Measurements from ENCODE around the gene CTH. TPM values are rescaled to one million over a fixed set of nuclear protein-coding genes. Genes with fewer than 3 reads are reported as not detected.
"Not testable (repeated sequence)": the region's sequence is repeated elsewhere in the genome, so short reads cannot be mapped to it uniquely, and the experiment has no call there.

The CTH gene
- polyA plus RNA-seq, 6 donors from 2014 or later: 0.74 to 2.2 (median 1.7) TPM; not detected in 1

DNA sequence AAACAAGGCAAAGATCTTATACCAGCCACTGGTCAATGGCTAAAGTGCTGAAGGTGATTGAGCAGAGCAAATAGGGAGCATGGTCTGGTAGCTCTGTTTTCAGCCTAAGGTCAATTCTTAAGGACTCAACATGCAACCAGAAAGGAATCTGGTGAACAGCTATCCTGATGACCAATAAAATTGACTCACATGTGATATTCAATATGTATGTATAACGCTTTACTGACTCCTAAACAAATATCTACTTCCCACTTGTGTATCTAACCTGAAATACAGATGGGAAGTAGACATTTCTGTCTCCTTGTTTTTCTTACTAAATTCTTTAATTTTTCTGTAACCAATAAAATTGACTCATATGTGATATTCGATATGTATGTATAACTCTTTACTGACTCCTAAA lies 24.9 kb upstream of the CTH start:
- H3K36me3 Mint-ChIP-seq: no peaks in the 10 kb centered on the region
- DNase-seq (no peak), ATAC-seq (ENCODE audit: low read depth in 2 of 2) (no peak)
- H3K4me3 Mint-ChIP-seq: no peak overlapping the region
- peaks cover 0 to 2% (median 0%) of the 10 kb centered on the region in 7 donors for H3K9me3 Mint-ChIP-seq
- no peak overlapping the region for H3K27ac Mint-ChIP-seq
- peaks cover 10 to 35% (median 18%) of the 10 kb centered on the region in 3 donors for H3K27me3 Mint-ChIP-seq
- no peaks in the 10 kb centered on the region for H3K4me1 Mint-ChIP-seq

DNA sequence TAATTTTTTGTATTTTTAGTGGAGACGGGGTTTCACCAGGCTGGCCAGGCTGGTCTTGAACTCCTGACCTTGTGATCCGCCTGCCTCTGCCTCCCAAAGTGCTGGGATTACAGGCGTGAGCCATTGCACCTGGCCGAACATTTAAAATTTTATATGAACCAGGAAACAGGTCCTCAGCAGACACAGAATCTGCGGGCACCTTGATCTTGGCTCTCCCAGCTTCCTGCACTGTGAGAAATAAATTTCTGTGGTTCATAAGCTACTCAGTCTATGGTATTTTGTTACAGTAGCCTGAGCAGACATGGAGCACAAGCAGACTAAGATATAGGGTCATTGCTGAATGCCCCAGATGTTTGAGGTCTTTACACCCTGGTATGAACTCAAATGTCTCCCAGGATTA lies 23.6 kb upstream of the CTH start:
- no peak for ATAC-seq (ENCODE audit: low read depth in 2 of 2)
- H3K4me3 Mint-ChIP-seq: peak overlapping the region in 1 of 8 donors; percentile 2
- no peak for DNase-seq
- no peaks in the 10 kb centered on the region for H3K36me3 Mint-ChIP-seq
- H3K27ac Mint-ChIP-seq: no peak overlapping the region
- no peaks in the 10 kb centered on the region for H3K4me1 Mint-ChIP-seq
- peaks cover 10 to 32% (median 18%) of the 10 kb centered on the region in 3 donors for H3K27me3 Mint-ChIP-seq
- H3K9me3 Mint-ChIP-seq: peaks cover 0 to 2% (median 0%) of the 10 kb centered on the region in 7 donors

DNA sequence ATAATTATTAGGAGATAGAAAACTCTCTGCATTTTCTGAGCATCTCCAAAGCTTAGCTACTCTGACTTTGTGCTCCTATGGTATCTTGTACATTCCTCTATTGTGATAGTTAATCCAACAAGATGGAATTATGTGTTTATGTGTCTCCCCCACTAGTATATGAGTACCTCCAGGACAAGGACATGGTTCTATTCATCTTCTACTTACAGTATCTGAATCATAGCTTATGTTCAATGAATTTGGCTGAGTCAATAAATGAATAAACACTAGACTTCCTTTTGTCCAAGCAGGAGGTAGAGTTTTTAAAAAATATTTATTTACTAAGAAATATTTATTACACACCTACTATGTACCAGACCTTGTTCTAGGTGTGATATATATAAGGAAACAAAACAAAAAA lies 18.4 kb upstream of the CTH start:
- Mint-ChIP-seq H3K27ac (no peak overlapping the region), H3K4me3 (no peak overlapping the region)

DNA sequence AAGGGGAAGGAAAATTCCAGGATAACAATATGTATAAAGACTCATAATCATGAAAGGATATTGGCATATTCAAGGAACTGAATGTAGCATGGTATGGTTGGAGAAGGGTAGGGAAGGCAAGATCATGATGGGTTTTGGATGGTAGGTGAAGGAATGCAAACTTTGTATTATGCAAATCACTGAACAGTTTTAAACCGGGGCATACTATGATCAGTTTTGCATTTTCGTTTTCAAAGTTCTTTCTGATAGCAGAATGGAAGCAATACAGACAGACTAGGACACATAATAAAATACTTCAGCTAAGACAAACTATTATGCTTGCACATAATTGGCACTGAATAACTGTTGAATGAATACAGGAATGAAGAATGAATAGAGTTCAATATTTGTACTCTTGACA lies 14.5 kb upstream of the CTH start:
- no peak overlapping the region for H3K27ac Mint-ChIP-seq
- H3K4me1 Mint-ChIP-seq: no peaks in the 10 kb centered on the region
- no peak overlapping the region for H3K4me3 Mint-ChIP-seq
- ATAC-seq (ENCODE audit: low read depth in 2 of 2): no peak
- H3K36me3 Mint-ChIP-seq: peaks cover 0 to 4% of the 10 kb centered on the region in 2 donors
- DNase-seq: no peak
- no peaks in the 10 kb centered on the region for H3K9me3 Mint-ChIP-seq
- peaks cover 9 to 44% (median 18%) of the 10 kb centered on the region in 3 donors for H3K27me3 Mint-ChIP-seq

More for the DNA sequence above, 18.4 kb upstream of the CTH start:
- no peak for ATAC-seq (ENCODE audit: low read depth in 2 of 2)
- no peak for DNase-seq
- Mint-ChIP-seq H3K36me3 (peaks cover 0 to 4% of the 10 kb centered on the region in 2 donors), H3K4me1 (no peaks in the 10 kb centered on the region), H3K27me3 (peaks cover 14 to 48% (median 31%) of the 10 kb centered on the region in 3 donors), H3K9me3 (no peaks in the 10 kb centered on the region)

DNA sequence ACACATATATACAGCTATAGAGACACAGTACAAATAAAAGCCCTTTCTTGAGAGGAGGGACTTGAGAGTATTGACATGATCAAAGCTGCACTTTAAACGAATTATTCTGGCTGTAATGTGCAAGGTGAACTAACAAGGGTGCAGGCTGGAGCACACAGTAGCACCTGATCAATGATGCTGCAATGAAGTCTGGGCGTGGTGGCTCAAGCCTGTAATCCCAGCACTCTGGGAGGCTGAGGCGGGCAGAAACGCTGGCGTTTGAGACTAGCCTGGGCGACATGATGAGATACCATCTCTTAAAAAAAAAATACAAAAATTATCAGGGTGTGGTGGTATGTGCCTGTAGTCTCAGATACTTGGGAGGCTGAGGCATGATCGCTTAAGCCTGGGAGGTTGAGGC lies 14.1 kb upstream of the CTH start:
- no peaks in the 10 kb centered on the region for H3K4me1 Mint-ChIP-seq
- no peak overlapping the region for H3K4me3 Mint-ChIP-seq
- H3K9me3 Mint-ChIP-seq: no peaks in the 10 kb centered on the region
- ATAC-seq (ENCODE audit: low read depth in 2 of 2) (no peak), DNase-seq (no peak)
- peaks cover 0 to 4% of the 10 kb centered on the region in 2 donors for H3K36me3 Mint-ChIP-seq
- peaks cover 9 to 44% (median 18%) of the 10 kb centered on the region in 3 donors for H3K27me3 Mint-ChIP-seq
- no peak overlapping the region for H3K27ac Mint-ChIP-seq

DNA sequence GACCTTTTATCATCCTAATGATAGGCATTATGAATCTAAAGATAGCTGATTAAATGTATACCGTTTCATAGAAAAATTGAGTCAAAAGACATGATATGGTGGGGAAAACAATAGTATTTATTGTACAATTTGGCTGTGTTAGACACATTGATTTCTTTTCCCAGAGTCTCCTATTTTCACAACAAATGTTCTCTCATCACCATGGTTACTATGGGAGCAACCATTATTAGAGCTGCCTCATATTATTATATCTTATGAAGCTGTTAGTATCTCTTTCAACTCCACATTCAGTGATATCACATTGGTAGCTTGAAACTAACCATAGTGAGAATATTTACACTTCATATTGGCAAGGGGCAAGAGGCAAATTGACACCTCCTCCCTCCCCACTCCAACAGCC lies 10.7 kb upstream of the CTH start:
- H3K27ac Mint-ChIP-seq: no peak overlapping the region
- H3K36me3 Mint-ChIP-seq: no peaks in the 10 kb centered on the region
- H3K27me3 Mint-ChIP-seq: peaks cover 14 to 44% (median 21%) of the 10 kb centered on the region in 3 donors
- DNase-seq (no peak), ATAC-seq (ENCODE audit: low read depth in 2 of 2) (no peak)
- H3K4me1 Mint-ChIP-seq: no peaks in the 10 kb centered on the region
- H3K9me3 Mint-ChIP-seq: no peaks in the 10 kb centered on the region
- H3K4me3 Mint-ChIP-seq: no peak overlapping the region

DNA sequence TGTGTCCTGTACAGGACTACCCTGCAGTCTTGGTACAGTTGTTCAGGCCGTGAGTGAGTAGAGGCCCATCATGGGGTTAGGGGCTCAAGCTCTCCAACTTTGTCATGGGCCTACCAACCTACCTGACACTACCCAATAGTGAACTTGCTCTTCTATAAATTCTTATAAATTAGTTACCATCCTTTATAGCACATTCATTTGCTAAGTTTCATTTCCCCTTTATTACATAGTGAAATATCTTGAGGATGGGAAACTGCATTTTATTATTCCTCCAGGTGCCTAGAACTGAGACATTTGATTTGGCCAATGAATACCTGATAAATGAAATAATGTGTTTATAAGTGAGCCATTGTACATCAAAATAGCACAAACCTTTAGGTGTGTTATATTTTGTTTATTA lies 9.1 kb upstream of the CTH start:
- no peak for DNase-seq
- peaks cover 24 to 42% (median 32%) of the 10 kb centered on the region in 3 donors for H3K27me3 Mint-ChIP-seq
- no peaks in the 10 kb centered on the region for H3K36me3 Mint-ChIP-seq
- H3K27ac Mint-ChIP-seq: peak overlapping the region in 1 of 6 donors; percentile 11
- no peaks in the 10 kb centered on the region for H3K4me1 Mint-ChIP-seq
- no peaks in the 10 kb centered on the region for H3K9me3 Mint-ChIP-seq
- no peak overlapping the region for H3K4me3 Mint-ChIP-seq
- ATAC-seq (ENCODE audit: low read depth in 2 of 2): no peak

DNA sequence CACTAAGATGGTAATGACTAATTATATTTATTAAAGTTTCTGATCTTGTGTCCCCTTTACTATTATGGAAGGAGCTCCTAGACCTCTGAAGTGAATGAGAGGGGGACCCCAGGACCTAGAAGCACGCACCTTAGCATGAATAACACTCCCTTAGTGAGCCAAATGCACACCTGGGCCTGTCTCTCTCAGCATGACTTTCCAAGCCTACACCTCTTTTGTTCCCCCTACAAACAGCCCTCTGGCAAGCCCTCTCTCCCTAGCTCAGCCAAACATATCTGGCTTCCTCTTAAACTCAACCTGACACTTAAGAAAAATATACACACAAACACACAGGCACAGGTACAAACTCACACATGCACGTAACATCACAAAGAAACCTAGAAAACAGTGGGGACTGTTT lies 7.3 kb upstream of the CTH start:
- ATAC-seq (ENCODE audit: low read depth in 2 of 2): no peak
- peaks cover 20 to 30% (median 22%) of the 10 kb centered on the region in 3 donors for H3K27me3 Mint-ChIP-seq
- no peaks in the 10 kb centered on the region for H3K36me3 Mint-ChIP-seq
- no peaks in the 10 kb centered on the region for H3K9me3 Mint-ChIP-seq
- peak overlapping the region in 1 of 6 donors; percentile 67 for H3K27ac Mint-ChIP-seq
- no peaks in the 10 kb centered on the region for H3K4me1 Mint-ChIP-seq
- no peak for DNase-seq
- no peak overlapping the region for H3K4me3 Mint-ChIP-seq

DNA sequence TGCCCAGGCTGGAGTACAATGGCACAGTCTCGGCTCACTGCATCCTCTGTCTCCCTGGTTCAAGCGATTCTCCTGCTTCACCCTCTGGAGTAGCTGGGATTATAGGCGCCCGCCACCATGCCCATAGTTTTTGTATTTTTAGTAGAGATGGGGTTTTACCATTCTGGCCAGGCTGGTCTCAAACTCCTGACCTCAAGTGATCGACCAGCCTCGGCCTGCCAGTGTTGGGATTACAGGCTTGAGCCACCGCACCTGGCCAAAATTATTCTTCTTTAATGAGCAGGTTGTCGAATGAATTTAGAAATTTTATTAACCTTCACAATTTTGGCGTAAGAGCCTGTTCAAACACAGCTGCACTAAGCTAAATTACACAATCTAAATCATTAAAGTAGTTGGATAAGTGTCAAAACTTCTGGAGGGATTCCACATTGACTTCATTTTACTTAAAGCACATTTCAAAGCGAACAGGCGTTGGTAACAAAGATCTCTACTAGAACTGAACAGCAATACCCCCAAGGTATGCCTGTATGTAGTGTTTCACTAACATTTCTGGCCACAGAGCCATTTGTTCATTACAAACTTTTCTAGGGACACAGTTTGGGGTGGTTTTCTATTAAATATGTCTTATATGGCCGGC lies 5.2 kb upstream of the CTH start:
- Mint-ChIP-seq H3K36me3 (no peaks in the 10 kb centered on the region), H3K4me3 (no peak overlapping the region), H3K27me3 (peaks cover 20 to 22% (median 22%) of the 10 kb centered on the region in 3 donors), H3K27ac (no peak overlapping the region), H3K9me3 (no peaks in the 10 kb centered on the region), H3K4me1 (peaks cover 4 to 8% (median 6%) of the 10 kb centered on the region in 3 donors)
- ATAC-seq (ENCODE audit: low read depth in 2 of 2) (no peak), DNase-seq (no peak)

DNA sequence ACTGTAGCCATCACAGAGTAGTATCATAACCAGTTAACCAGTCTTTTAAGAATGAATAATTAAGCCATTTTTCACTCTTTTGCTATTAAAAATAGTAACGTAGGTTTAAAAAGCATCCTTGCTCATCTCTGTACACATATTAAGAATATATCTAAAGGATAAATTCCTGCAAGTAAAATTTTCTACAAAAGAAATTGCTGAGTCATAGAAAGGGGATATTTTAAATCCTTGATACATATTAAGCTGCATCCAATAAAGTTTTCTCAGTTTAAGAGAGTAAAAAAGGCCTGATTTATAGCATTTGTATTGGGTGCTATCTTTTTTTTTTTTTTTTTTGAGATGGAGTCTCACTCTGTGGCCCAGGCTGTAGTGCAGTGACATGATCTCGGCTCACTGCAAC lies 1.9 kb upstream of the CTH start:
- Mint-ChIP-seq H3K27ac (peak overlapping the region in 1 of 6 donors; percentile 67), H3K36me3 (no peaks in the 10 kb centered on the region), H3K4me1 (peaks cover 4 to 30% (median 16%) of the 10 kb centered on the region in 3 donors), H3K9me3 (no peaks in the 10 kb centered on the region), H3K4me3 (no peak overlapping the region), H3K27me3 (peaks cover 20 to 22% (median 22%) of the 10 kb centered on the region in 3 donors)
- no peak for ATAC-seq (ENCODE audit: low read depth in 2 of 2)
- no peak for DNase-seq

DNA sequence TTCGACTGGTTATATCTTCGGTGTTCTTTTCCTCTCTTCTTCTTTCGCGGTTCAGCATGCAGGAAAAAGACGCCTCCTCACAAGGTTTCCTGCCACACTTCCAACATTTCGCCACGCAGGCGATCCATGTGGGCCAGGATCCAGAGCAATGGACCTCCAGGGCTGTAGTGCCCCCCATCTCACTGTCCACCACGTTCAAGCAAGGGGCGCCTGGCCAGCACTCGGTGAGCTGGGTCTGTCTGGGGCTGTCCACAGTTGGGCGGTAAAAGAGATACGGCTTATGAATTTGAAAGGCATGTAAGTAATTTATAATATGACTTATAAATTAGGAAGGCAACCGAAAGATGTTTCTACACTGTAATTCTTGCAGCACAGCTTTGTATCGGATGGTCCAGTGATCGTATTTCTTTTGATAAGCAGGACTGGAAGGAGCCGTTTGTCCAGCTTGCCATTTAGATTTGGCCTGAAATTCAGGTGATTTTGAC lies 334 bp downstream of the CTH start:
- ATAC-seq (ENCODE audit: low read depth in 2 of 2) (no peak), DNase-seq (no peak)
- Mint-ChIP-seq H3K4me3 (peak overlapping the region; percentile 92 to 99 (median 97)), H3K27me3 (peaks cover 6 to 8% (median 7%) of the 10 kb centered on the region in 3 donors), H3K27ac (peak overlapping the region; percentile 91 to 98 (median 97)), H3K36me3 (no peaks in the 10 kb centered on the region), H3K4me1 (peaks cover 4 to 30% (median 16%) of the 10 kb centered on the region in 3 donors), H3K9me3 (no peaks in the 10 kb centered on the region)

DNA sequence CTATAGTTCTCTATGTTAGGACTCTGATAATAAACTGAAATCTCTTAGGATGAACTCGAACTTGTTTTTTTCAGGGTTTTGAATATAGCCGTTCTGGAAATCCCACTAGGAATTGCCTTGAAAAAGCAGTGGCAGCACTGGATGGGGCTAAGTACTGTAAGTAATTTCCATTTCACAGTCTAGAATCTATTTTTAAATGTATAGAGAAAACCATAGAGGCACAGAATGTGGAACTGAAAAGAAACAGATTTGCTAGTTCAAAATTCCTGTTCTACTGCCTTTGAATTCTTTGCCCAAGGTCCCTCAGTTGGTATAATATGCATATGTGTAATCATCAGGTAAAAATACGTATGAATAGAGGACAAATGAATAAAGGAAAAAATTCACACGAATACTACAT lies 4.8 kb downstream of the CTH start:
- H3K27ac Mint-ChIP-seq: no peak overlapping the region
- no peaks in the 10 kb centered on the region for H3K27me3 Mint-ChIP-seq
- H3K9me3 Mint-ChIP-seq: peaks cover 0 to 3% (median 0%) of the 10 kb centered on the region in 7 donors
- peaks cover 0 to 22% (median 11%) of the 10 kb centered on the region in 3 donors for H3K4me1 Mint-ChIP-seq
- DNase-seq (no peak), ATAC-seq (ENCODE audit: low read depth in 2 of 2) (no peak)
- no peak overlapping the region for H3K4me3 Mint-ChIP-seq
- no peaks in the 10 kb centered on the region for H3K36me3 Mint-ChIP-seq

DNA sequence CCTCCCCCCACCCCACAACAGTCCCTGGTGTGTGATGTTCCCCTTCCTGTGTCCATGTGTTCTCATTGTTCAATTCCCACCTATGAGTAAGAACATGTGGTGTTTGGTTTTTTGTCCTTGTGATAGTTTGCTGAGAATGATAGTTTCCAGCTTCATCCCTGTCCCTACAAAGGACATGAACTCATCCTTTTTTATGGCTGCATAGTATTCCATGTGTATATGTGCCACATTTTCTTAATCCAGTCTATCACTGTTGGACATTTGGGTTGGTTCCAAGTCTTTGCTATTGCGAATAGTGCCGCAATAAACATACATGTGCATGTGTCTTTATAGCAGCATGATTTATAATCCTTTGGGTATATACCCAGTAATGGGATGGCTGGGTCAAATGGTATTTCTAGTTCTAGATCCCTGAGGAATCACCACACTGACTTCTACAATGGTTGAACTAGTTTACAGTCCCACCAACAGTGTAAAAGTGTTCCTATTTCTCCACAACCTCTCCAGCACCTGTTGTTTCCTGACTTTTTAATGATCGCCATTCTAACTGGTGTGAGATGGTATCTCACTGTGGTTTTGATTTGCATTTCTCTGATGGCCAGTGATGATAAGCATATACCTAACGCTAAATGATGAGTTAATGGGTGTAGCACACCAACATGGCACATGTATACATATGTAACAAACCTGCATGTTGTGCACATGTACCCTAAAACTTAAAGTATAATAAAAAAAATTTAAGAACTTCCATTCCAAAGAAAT lies 8.1 kb downstream of the CTH start:
- H3K27ac Mint-ChIP-seq; H3K27me3 Mint-ChIP-seq; H3K4me3 Mint-ChIP-seq; H3K4me1 Mint-ChIP-seq; ATAC-seq (ENCODE audit: low read depth in 2 of 2); DNase-seq; H3K36me3 Mint-ChIP-seq; H3K9me3 Mint-ChIP-seq: not testable (repeated sequence)

DNA sequence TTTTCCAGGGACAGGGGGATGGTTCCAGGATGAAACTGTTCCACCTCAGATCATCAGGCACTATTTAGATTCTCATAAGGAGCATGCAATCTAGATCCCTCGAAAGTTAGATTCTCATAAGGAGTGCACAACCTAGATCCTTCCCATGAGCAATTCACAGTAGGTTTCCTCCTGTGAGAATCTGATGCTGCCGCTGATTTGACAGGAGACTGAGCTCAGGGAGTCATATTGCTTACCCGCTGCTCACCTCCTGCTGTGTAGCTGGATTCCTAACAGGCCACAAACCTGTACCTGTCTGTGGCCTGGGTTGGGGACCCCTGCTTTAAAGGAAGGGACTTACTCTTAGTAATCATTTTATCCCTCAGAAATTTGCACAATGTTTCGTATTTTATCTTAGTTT lies 9.3 kb downstream of the CTH start:
- Mint-ChIP-seq H3K9me3 (peaks cover 0 to 3% (median 0%) of the 10 kb centered on the region in 7 donors), H3K4me3 (no peak overlapping the region), H3K36me3 (peaks cover 0 to 4% of the 10 kb centered on the region in 2 donors), H3K4me1 (no peaks in the 10 kb centered on the region), H3K27me3 (no peaks in the 10 kb centered on the region), H3K27ac (no peak overlapping the region)
- no peak for ATAC-seq (ENCODE audit: low read depth in 2 of 2)
- DNase-seq: no peak
